Measurements from ENCODE around the gene NARS2. TPM values are rescaled to one million over a fixed set of nuclear protein-coding genes. Genes with fewer than 3 reads are reported as not detected.

Gene NARS2

Small RNA genes lying within 50 kb of the gene (small RNA-seq; reads per million reads assigned to genes)
- gene RNU6-311P (ENCODE audit: low read depth) = not detected

All from mesenchymal stem cell (in vitro differentiated cells and primary cell).